Measurements from ENCODE around the gene PTPRN2. TPM values are rescaled to one million over a fixed set of nuclear protein-coding genes. Genes with fewer than 3 reads are reported as not detected.

The PTPRN2 gene
- total RNA-seq, 1 donor from 2014 or later = 32.2 TPM

DNA sequence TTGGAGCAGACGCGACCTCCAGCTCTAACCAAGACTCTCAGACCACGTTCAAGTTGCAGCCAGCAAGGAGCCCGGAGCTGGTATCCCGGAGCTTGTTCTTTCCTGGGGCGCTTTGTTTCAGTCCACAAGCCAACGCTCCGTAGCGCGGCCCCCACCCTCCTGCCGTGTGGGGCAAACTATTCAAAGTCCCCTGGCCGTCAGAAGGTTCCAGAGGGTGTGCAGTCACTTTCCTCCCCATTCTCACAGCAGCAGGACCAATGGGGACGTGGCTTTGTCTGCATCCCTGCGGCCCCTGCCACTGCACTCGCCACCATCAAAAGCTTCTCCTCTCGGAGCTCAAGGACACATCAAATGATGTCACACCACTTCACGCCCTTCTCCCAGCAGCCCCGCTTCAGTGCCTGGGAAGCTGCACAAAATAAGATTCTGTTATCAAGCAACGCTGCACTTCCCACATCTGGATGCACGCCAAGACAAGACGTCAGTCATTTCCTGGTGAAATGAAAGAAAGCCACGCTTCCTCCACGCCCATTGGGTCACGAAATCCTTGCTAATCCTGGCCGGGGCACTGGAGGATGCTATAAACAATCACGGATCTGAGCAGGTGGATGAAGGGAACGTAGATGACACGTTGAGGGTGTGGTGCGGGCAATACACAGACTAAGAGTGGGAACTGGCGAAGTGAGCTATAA lies 348.2 kb downstream of the PTPRN2 start:
- H3K27me3 Mint-ChIP-seq (ENCODE audit: low read depth) = no peaks in the 10 kb centered on the region
- no peak overlapping the region for H3K27ac Mint-ChIP-seq (ENCODE audit: unreplicated experiment)
- H3K4me1 Mint-ChIP-seq = peaks cover 6% of the 10 kb centered on the region
- TF ChIP-seq, protein P1, sequence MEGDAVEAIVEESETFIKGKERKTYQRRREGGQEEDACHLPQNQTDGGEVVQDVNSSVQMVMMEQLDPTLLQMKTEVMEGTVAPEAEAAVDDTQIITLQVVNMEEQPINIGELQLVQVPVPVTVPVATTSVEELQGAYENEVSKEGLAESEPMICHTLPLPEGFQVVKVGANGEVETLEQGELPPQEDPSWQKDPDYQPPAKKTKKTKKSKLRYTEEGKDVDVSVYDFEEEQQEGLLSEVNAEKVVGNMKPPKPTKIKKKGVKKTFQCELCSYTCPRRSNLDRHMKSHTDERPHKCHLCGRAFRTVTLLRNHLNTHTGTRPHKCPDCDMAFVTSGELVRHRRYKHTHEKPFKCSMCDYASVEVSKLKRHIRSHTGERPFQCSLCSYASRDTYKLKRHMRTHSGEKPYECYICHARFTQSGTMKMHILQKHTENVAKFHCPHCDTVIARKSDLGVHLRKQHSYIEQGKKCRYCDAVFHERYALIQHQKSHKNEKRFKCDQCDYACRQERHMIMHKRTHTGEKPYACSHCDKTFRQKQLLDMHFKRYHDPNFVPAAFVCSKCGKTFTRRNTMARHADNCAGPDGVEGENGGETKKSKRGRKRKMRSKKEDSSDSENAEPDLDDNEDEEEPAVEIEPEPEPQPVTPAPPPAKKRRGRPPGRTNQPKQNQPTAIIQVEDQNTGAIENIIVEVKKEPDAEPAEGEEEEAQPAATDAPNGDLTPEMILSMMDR (conservative IDR thresholded peaks at IDR 0.05) = no peak
- no peak overlapping the region for H3K4me3 Mint-ChIP-seq
- H3K9me3 Mint-ChIP-seq = peaks cover 5% of the 10 kb centered on the region
- no peak for DNase-seq (ENCODE audit: low read depth, low spot score)
- H3K36me3 Mint-ChIP-seq (ENCODE audit: low read depth) = peaks cover 11% of the 10 kb centered on the region

GRCh38 chr7:158238616-158239289 lies 348.9 kb downstream of the PTPRN2 start:
- Mint-ChIP-seq H3K9me3 (peaks cover 8% of the 10 kb centered on the region), H3K27me3 (ENCODE audit: low read depth) (no peaks in the 10 kb centered on the region), H3K4me1 (peaks cover 6% of the 10 kb centered on the region), H3K4me3 (no peak overlapping the region), H3K27ac (ENCODE audit: unreplicated experiment) (no peak overlapping the region), H3K36me3 (ENCODE audit: low read depth) (peaks cover 11% of the 10 kb centered on the region)
- TF ChIP-seq, protein P1 (conservative IDR thresholded peaks at IDR 0.05) = no peak
- DNase-seq (ENCODE audit: low read depth, low spot score) = no peak

- peaks cover 8% of the 10 kb centered on the region for H3K9me3 Mint-ChIP-seq
- TF ChIP-seq, protein P1 (conservative IDR thresholded peaks at IDR 0.05) = no peak
- H3K27me3 Mint-ChIP-seq (ENCODE audit: low read depth) = no peaks in the 10 kb centered on the region
- no peak overlapping the region for H3K4me3 Mint-ChIP-seq
- H3K4me1 Mint-ChIP-seq = peaks cover 6% of the 10 kb centered on the region
- no peak for DNase-seq (ENCODE audit: low read depth, low spot score)
- no peak overlapping the region for H3K27ac Mint-ChIP-seq (ENCODE audit: unreplicated experiment)
- H3K36me3 Mint-ChIP-seq (ENCODE audit: low read depth) = peaks cover 7% of the 10 kb centered on the region
These were observed 349.8 kb downstream of the PTPRN2 start for GRCh38 chr7:158237672-158238335.

- H3K27me3 Mint-ChIP-seq (ENCODE audit: low read depth) = no peaks in the 10 kb centered on the region
- H3K4me3 Mint-ChIP-seq = no peak overlapping the region
- TF ChIP-seq, protein P1 (conservative IDR thresholded peaks at IDR 0.05) = no peak
- peaks cover 6% of the 10 kb centered on the region for H3K4me1 Mint-ChIP-seq
- DNase-seq (ENCODE audit: low read depth, low spot score) = no peak
- H3K36me3 Mint-ChIP-seq (ENCODE audit: low read depth) = peaks cover 5% of the 10 kb centered on the region
- no peak overlapping the region for H3K27ac Mint-ChIP-seq (ENCODE audit: unreplicated experiment)
- peaks cover 8% of the 10 kb centered on the region for H3K9me3 Mint-ChIP-seq
These were observed 351.2 kb downstream of the PTPRN2 start for GRCh38 chr7:158236400-158236799.

DNA sequence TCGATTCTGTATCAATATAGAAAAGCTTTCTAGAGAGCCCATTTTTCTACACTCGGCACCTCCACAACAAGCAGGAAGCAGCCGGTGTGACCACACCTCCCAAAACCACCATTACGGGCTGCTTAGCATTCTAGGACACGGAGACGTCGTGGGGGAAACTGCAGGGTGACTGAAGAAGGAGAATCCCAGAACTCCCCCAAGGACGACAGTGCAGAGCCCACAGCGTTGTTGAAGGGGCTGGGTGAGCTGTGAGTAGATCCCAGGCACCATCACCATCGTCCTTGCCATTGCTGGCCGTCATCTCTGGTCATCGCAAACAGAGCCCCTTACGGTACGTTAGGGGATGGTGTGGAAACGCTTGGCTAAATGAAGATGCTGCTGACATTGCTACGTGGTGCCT lies 351.8 kb downstream of the PTPRN2 start:
- H3K36me3 Mint-ChIP-seq (ENCODE audit: low read depth) = peaks cover 5% of the 10 kb centered on the region
- peaks cover 8% of the 10 kb centered on the region for H3K9me3 Mint-ChIP-seq
- TF ChIP-seq, protein P1 (conservative IDR thresholded peaks at IDR 0.05) = no peak
- H3K4me1 Mint-ChIP-seq = peaks cover 6% of the 10 kb centered on the region
- H3K27ac Mint-ChIP-seq (ENCODE audit: unreplicated experiment) = no peak overlapping the region
- no peak overlapping the region for H3K4me3 Mint-ChIP-seq
- DNase-seq (ENCODE audit: low read depth, low spot score) = no peak
- no peaks in the 10 kb centered on the region for H3K27me3 Mint-ChIP-seq (ENCODE audit: low read depth)
